Urinary bladder (tissue), 4 donors: Measurements from ENCODE around the gene THRB. TPM values are rescaled to one million over a fixed set of nuclear protein-coding genes. Genes with fewer than 3 reads are reported as not detected.

ENCODE experiments used
- DNase-seq: peaks from one replicate; pipeline ENCODE4 v3.0.0-alpha.2; 2015; ENCODE audit errors: extremely low spot score
- H3K27ac ChIP-seq: one replicate; pipeline ENCODE4 v1.5.1; 2013; ENCODE audit warnings: low read depth, mild to moderate bottlenecking, moderate library complexity
- H3K36me3 ChIP-seq: one replicate; pipeline ENCODE4 v1.6.1; 2013; ENCODE audit warnings: mild to moderate bottlenecking, moderate library complexity; ENCODE audit not compliant: insufficient read depth
- H3K4me1 ChIP-seq: one replicate; pipeline ENCODE4 v1.6.1; 2013; ENCODE audit warnings: mild to moderate bottlenecking, moderate library complexity; ENCODE audit not compliant: insufficient read depth
- H3K4me3 ChIP-seq: one replicate; pipeline ENCODE4 v1.5.1; 2013; ENCODE audit warnings: low read depth, low read length
- WGBS: extraction: QIAGEN DNeasy Blood & Tissue Kit; methylation state at CpG from one replicate; pipeline ENCODE4 v1.1.7; 2013; 5-methylcytosine and 5-hydroxymethylcytosine counted together
- polyA plus RNA-seq: library from polyadenylated mRNA; stranded (reverse); fragments of 200-250 nt; gene quantifications from one replicate; pipeline ENCODE4 v1.2.3, GENCODE V29; 2013
- total RNA-seq: library from RNA; depleted of rRNA; stranded (reverse); fragments of >200 nt; gene quantifications from one replicate; pipeline ENCODE4 v1.2.3, GENCODE V29; 2014
- donor health status: healthy with polysubstance abuse.
- donor health status: healthy.

THRB gene
- total and polyA plus RNA-seq, 2 donors, result 8.3 to 14.8 TPM

GRCh38 chr3:24286405-24286804 lies 208.2 kb downstream of the THRB start:
- WGBS, result 82% methylated on average over 3 of the region's 3 CpGs
- Histone ChIP-seq H3K27ac (no peak overlapping the region), H3K36me3 (no peaks in the 10 kb centered on the region), H3K4me1 (no peaks in the 10 kb centered on the region), H3K4me3 (no peak overlapping the region)
- DNase-seq, result no peak

GRCh38 chr3:24278543-24278942 lies 216.1 kb downstream of the THRB start:
- Histone ChIP-seq H3K36me3 (no peaks in the 10 kb centered on the region), H3K4me1 (no peaks in the 10 kb centered on the region), H3K27ac (no peak overlapping the region), H3K4me3 (no peak overlapping the region)
- no peak for DNase-seq
- WGBS, result 77% methylated on average over 1 of the region's 1 CpG

- Histone ChIP-seq H3K4me1 (no peaks in the 10 kb centered on the region), H3K36me3 (no peaks in the 10 kb centered on the region), H3K4me3 (no peak overlapping the region), H3K27ac (no peak overlapping the region)
- no peak for DNase-seq
- WGBS, result 66% methylated on average over 2 of the region's 2 CpGs
These were observed 221.2 kb downstream of the THRB start for GRCh38 chr3:24273491-24273890.

GRCh38 chr3:24272875-24273274 lies 221.8 kb downstream of the THRB start:
- no peaks in the 10 kb centered on the region for H3K4me1 ChIP-seq
- no peak for DNase-seq
- H3K4me3 ChIP-seq, result no peak overlapping the region
- H3K27ac ChIP-seq, result no peak overlapping the region
- H3K36me3 ChIP-seq, result no peaks in the 10 kb centered on the region
- 57% methylated on average over 2 of the region's 2 CpGs for WGBS

GRCh38 chr3:24272408-24272807 lies 222.2 kb downstream of the THRB start:
- no peak for DNase-seq
- no peak overlapping the region for H3K4me3 ChIP-seq
- no peak overlapping the region for H3K27ac ChIP-seq
- no peaks in the 10 kb centered on the region for H3K4me1 ChIP-seq
- no peaks in the 10 kb centered on the region for H3K36me3 ChIP-seq

GRCh38 chr3:24271228-24271627 lies 223.4 kb downstream of the THRB start:
- WGBS, result 65% methylated on average over 3 of the region's 3 CpGs

GRCh38 chr3:24270744-24271143 lies 223.9 kb downstream of the THRB start:
- DNase-seq, result no peak
- 69% methylated on average over 1 of the region's 1 CpG for WGBS
- Histone ChIP-seq H3K27ac (no peak overlapping the region), H3K4me1 (no peaks in the 10 kb centered on the region), H3K36me3 (no peaks in the 10 kb centered on the region), H3K4me3 (no peak overlapping the region)

More at GRCh38 chr3:24271228-24271627, 223.4 kb downstream of the THRB start:
- Histone ChIP-seq H3K4me3 (no peak overlapping the region), H3K4me1 (no peaks in the 10 kb centered on the region), H3K27ac (no peak overlapping the region), H3K36me3 (no peaks in the 10 kb centered on the region)
- no peak for DNase-seq

- no peaks in the 10 kb centered on the region for H3K36me3 ChIP-seq
- no peak overlapping the region for H3K4me3 ChIP-seq
- no peak overlapping the region for H3K27ac ChIP-seq
- no peaks in the 10 kb centered on the region for H3K4me1 ChIP-seq
- no peak for DNase-seq
- WGBS, result 74% methylated on average over 2 of the region's 2 CpGs
These were observed 224.4 kb downstream of the THRB start for GRCh38 chr3:24270204-24270691.

- WGBS, result 62% methylated on average over 3 of the region's 3 CpGs
- Histone ChIP-seq H3K4me1 (no peaks in the 10 kb centered on the region), H3K4me3 (no peak overlapping the region), H3K36me3 (no peaks in the 10 kb centered on the region), H3K27ac (no peak overlapping the region)
- DNase-seq, result no peak
These were observed 229.9 kb downstream of the THRB start for GRCh38 chr3:24264748-24265158.

- no peak for DNase-seq
- no peaks in the 10 kb centered on the region for H3K36me3 ChIP-seq
- no peak overlapping the region for H3K27ac ChIP-seq
- H3K4me3 ChIP-seq, result no peak overlapping the region
- H3K4me1 ChIP-seq, result no peaks in the 10 kb centered on the region
- 94% methylated on average over 1 of the region's 1 CpG for WGBS
These were observed 230.6 kb downstream of the THRB start for GRCh38 chr3:24264011-24264410.

GRCh38 chr3:24263069-24263668 lies 231.5 kb downstream of the THRB start:
- Histone ChIP-seq H3K36me3 (no peaks in the 10 kb centered on the region), H3K4me1 (no peaks in the 10 kb centered on the region), H3K27ac (no peak overlapping the region), H3K4me3 (no peak overlapping the region)
- WGBS, result 37% methylated on average over 2 of the region's 2 CpGs
- no peak for DNase-seq

- no peak overlapping the region for H3K4me3 ChIP-seq
- no peak overlapping the region for H3K27ac ChIP-seq
These were observed 233.1 kb downstream of the THRB start for GRCh38 chr3:24261521-24261920.

GRCh38 chr3:24259901-24260512 lies 234.6 kb downstream of the THRB start:
- WGBS, result 48% methylated on average over 2 of the region's 2 CpGs
- Histone ChIP-seq H3K36me3 (no peaks in the 10 kb centered on the region), H3K27ac (no peak overlapping the region), H3K4me3 (no peak overlapping the region), H3K4me1 (no peaks in the 10 kb centered on the region)
- no peak for DNase-seq

More at GRCh38 chr3:24261521-24261920, 233.1 kb downstream of the THRB start:
- Histone ChIP-seq H3K4me1 (no peaks in the 10 kb centered on the region), H3K36me3 (no peaks in the 10 kb centered on the region)
- no peak for DNase-seq

- DNase-seq, result no peak
- no peaks in the 10 kb centered on the region for H3K4me1 ChIP-seq
- H3K27ac ChIP-seq, result no peak overlapping the region
- H3K4me3 ChIP-seq, result no peak overlapping the region
- H3K36me3 ChIP-seq, result no peaks in the 10 kb centered on the region
- WGBS, result 74% methylated on average over 12 of the region's 12 CpGs
These were observed 235.7 kb downstream of the THRB start for GRCh38 chr3:24258727-24259600.
